ENCODE measurements around the gene CCDC47. TPM values are rescaled to one million over a fixed set of nuclear protein-coding genes. Genes with fewer than 3 reads are reported as not detected.

Gene CCDC47
- total RNA-seq, 4 donors from 2014 or later, result 55.9 to 66.4 (median 63.7) TPM

GRCh38 chr17:63762161-63763078 lies 11.0 kb downstream of the CCDC47 start:
- H3K36me3 ChIP-seq, result peaks cover 0 to 86% (median 27%) of the 10 kb centered on the region in 3 donors
- 77 to 85% methylated on average over 5 of the region's 5 CpGs for WGBS, 2 donors
- no peak overlapping the region for H3K27ac ChIP-seq

GRCh38 chr17:63760771-63761539 lies 12.4 kb downstream of the CCDC47 start:
- no peak overlapping the region for H3K27ac ChIP-seq
- 56 to 65% methylated on average over 6 to 9 of the region's 10 CpGs for WGBS, 2 donors
- H3K4me1 ChIP-seq, result no peaks in the 10 kb centered on the region
- no peak for DNase-seq
- TF ChIP-seq POLR2A (IDR thresholded peaks at IDR 0.05) (no peak), CTCF (IDR thresholded peaks at IDR 0.05) (no peak)
- no peaks in the 10 kb centered on the region for H3K9me3 ChIP-seq
- H3K4me3 ChIP-seq, result no peak overlapping the region
- intact Hi-C loops (cut with DNase I), result no loop called here
- peaks cover 0 to 100% (median 33%) of the 10 kb centered on the region in 3 donors for H3K36me3 ChIP-seq
- H3K27me3 ChIP-seq, result no peaks in the 10 kb centered on the region

More at GRCh38 chr17:63762161-63763078, 11.0 kb downstream of the CCDC47 start:
- Histone ChIP-seq H3K4me3 (no peak overlapping the region), H3K9me3 (no peaks in the 10 kb centered on the region), H3K27me3 (no peaks in the 10 kb centered on the region), H3K4me1 (peaks cover 0 to 3% (median 0%) of the 10 kb centered on the region in 3 donors)
- no peak for DNase-seq
- TF ChIP-seq POLR2A (IDR thresholded peaks at IDR 0.05) (no peak), CTCF (IDR thresholded peaks at IDR 0.05) (no peak)
- intact Hi-C loops (cut with DNase I), result no loop called here

GRCh38 chr17:63758428-63758827 lies 15.0 kb downstream of the CCDC47 start:
- WGBS, 2 donors, result 71 to 79% methylated on average over 2 of the region's 2 CpGs
- H3K9me3 ChIP-seq, result no peaks in the 10 kb centered on the region
- DNase-seq, result no peak
- H3K4me1 ChIP-seq, result no peaks in the 10 kb centered on the region
- no peak for TF ChIP-seq POLR2A (IDR thresholded peaks at IDR 0.05)
- no peaks in the 10 kb centered on the region for H3K27me3 ChIP-seq
- intact Hi-C loops (cut with DNase I), result no loop called here
- peaks cover 4 to 100% (median 31%) of the 10 kb centered on the region in 3 donors for H3K36me3 ChIP-seq
- H3K4me3 ChIP-seq, result no peak overlapping the region
- no peak overlapping the region for H3K27ac ChIP-seq

GRCh38 chr17:63754046-63754445 lies 19.4 kb downstream of the CCDC47 start:
- TF ChIP-seq POLR2A (IDR thresholded peaks at IDR 0.05), result no peak
- TF ChIP-seq CTCF (IDR thresholded peaks at IDR 0.05), result no peak
- H3K4me1 ChIP-seq, result no peaks in the 10 kb centered on the region
- no peaks in the 10 kb centered on the region for H3K9me3 ChIP-seq
- no peak for DNase-seq
- peaks cover 4 to 100% (median 18%) of the 10 kb centered on the region in 3 donors for H3K36me3 ChIP-seq
- H3K27me3 ChIP-seq, result no peaks in the 10 kb centered on the region
- 86 to 95% methylated on average over 3 of the region's 3 CpGs for WGBS, 2 donors
- intact Hi-C loops (cut with DNase I), result no loop called here
- no peak overlapping the region for H3K4me3 ChIP-seq
- H3K27ac ChIP-seq, result no peak overlapping the region

GRCh38 chr17:63753215-63753614 lies 20.2 kb downstream of the CCDC47 start:
- H3K27me3 ChIP-seq, result no peaks in the 10 kb centered on the region
- H3K4me3 ChIP-seq, result no peak overlapping the region
- no peaks in the 10 kb centered on the region for H3K9me3 ChIP-seq
- no peak for DNase-seq
- intact Hi-C loops (cut with DNase I), result no loop called here
- H3K36me3 ChIP-seq, result peaks cover 4 to 100% (median 24%) of the 10 kb centered on the region in 3 donors
- 86 to 89% methylated on average over 1 of the region's 1 CpG for WGBS, 2 donors
- H3K27ac ChIP-seq, result no peak overlapping the region
- TF ChIP-seq CTCF (IDR thresholded peaks at IDR 0.05) (no peak), POLR2A (IDR thresholded peaks at IDR 0.05) (no peak)
- no peaks in the 10 kb centered on the region for H3K4me1 ChIP-seq
